HT-29 (cell line): ENCODE measurements around the gene LDAH. TPM values are rescaled to one million over a fixed set of nuclear protein-coding genes. Genes with fewer than 3 reads are reported as not detected.
"Not testable (repeated sequence)": the region's sequence is repeated elsewhere in the genome, so short reads cannot be mapped to it uniquely, and the experiment has no call there.

ENCODE experiments used
- DNase-seq: peaks from one replicate; pipeline ENCODE4 v3.0.0-alpha.2; 2015; ENCODE audit warnings: low spot score
- total RNA-seq: library from RNA; depleted of rRNA; stranded (reverse); fragments of >200 nt; shearing (Covaris generic); gene quantifications from 2 replicates; pipeline ENCODE4 v1.2.3, GENCODE V29; 2014

The LDAH gene
- total RNA-seq, 1 experiment from 2014 or later = 7.4 TPM

GRCh38 chr2:20723543-20723942 lies 99.4 kb downstream of the LDAH start:
- DNase-seq = no peak

GRCh38 chr2:20722592-20723240 lies 100.2 kb downstream of the LDAH start:
- DNase-seq = no peak

GRCh38 chr2:20717641-20718040 lies 105.3 kb downstream of the LDAH start:
- no peak for DNase-seq

GRCh38 chr2:20716164-20716563 lies 106.7 kb downstream of the LDAH start:
- not testable (repeated sequence) for DNase-seq

GRCh38 chr2:20714412-20714811 lies 108.5 kb downstream of the LDAH start:
- not testable (repeated sequence) for DNase-seq

GRCh38 chr2:20713585-20713984 lies 109.3 kb downstream of the LDAH start:
- not testable (repeated sequence) for DNase-seq

- DNase-seq = not testable (repeated sequence)
Measured at GRCh38 chr2:20711641-20712040, 111.3 kb downstream of the LDAH start.

- DNase-seq = no peak
Measured at GRCh38 chr2:20707601-20708000, 115.3 kb downstream of the LDAH start.

- no peak for DNase-seq
Measured at GRCh38 chr2:20706786-20707185, 116.1 kb downstream of the LDAH start.

- DNase-seq = no peak
Measured at GRCh38 chr2:20706217-20706616, 116.7 kb downstream of the LDAH start.

GRCh38 chr2:20704886-20705285 lies 118.0 kb downstream of the LDAH start:
- no peak for DNase-seq

- no peak for DNase-seq
Measured at GRCh38 chr2:20702563-20702962, 120.3 kb downstream of the LDAH start.

- no peak for DNase-seq
Measured at GRCh38 chr2:20698916-20699613, 123.8 kb downstream of the LDAH start.

GRCh38 chr2:20697322-20697934 lies 125.5 kb downstream of the LDAH start:
- DNase-seq = no peak

- no peak for DNase-seq
Measured at GRCh38 chr2:20696366-20696765, 126.5 kb downstream of the LDAH start.

- DNase-seq = no peak
Measured at GRCh38 chr2:20693317-20693716, 129.6 kb downstream of the LDAH start.

- DNase-seq = no peak
Measured at GRCh38 chr2:20692081-20692480, 130.8 kb downstream of the LDAH start.

GRCh38 chr2:20691076-20691734 lies 131.7 kb downstream of the LDAH start:
- no peak for DNase-seq

- no peak for DNase-seq
Measured at GRCh38 chr2:20689428-20690264, 133.3 kb downstream of the LDAH start.

GRCh38 chr2:20687260-20687832 lies 135.6 kb downstream of the LDAH start:
- no peak for DNase-seq

GRCh38 chr2:20684581-20685063 lies 138.3 kb downstream of the LDAH start:
- DNase-seq = no peak
